B cell (primary cell): ENCODE measurements around the gene SMIM12. TPM values are rescaled to one million over a fixed set of nuclear protein-coding genes. Genes with fewer than 3 reads are reported as not detected.

Experiments used
- ATAC-seq: fragments of 200-7000 bp; cut with Tn5 transposase; one replicate; pipeline ENCODE4 v1.10.0; 2021; ENCODE audit warnings: low read depth, mild to moderate bottlenecking, moderate number of reproducible peaks, moderate library complexity
- CTCF ChIA-PET: fragments of 350-600 bp; sonication (Branson Sonifier 250); formaldehyde crosslinking; loops from one replicate; lab custom pipeline; 2021; ENCODE audit warnings: antibody characterized with exemption, inconsistent platforms; lab: Charles Lee
- POLR2A ChIA-PET: fragments of 350-600 bp; sonication (Branson Sonifier 250); formaldehyde crosslinking; loops from one replicate; lab custom pipeline; 2021; ENCODE audit warnings: antibody characterized with exemption; lab: Charles Lee
- DNase-seq: peaks from one replicate; pipeline ENCODE4 v3.0.0; 2013
- H2AFZ ChIP-seq: 2 replicates; pipeline ENCODE4 v1.6.1; 2012; ENCODE audit warnings: mild to moderate bottlenecking, low read depth, low read length; ENCODE audit not compliant: insufficient read depth, poor library complexity, severe bottlenecking
- H3K27ac ChIP-seq, 2 donors: 1 replicate in 1 of 2; 2 replicates in 1 of 2; pipeline ENCODE4 v1.5.1; 2012 to 2013; ENCODE audit warnings: low read length in 2 of 2, mild to moderate bottlenecking in 2 of 2, moderate library complexity in 1 of 2
- H3K27me3 ChIP-seq, 4 experiments: fragments of 200-600 bp in 1 of 4; sonication (generic) in 1 of 4; replicated peaks in 1 of 4; 1 replicate in 2 of 4; 2 replicates in 2 of 4; pipeline versions ENCODE4 v1.6.1 to v1.7.0; 2013 to 2016; ENCODE audit warnings: low read length in 3 of 4, mild to moderate bottlenecking in 2 of 4, mixed read lengths in 1 of 4, moderate library complexity in 1 of 4; ENCODE audit not compliant: insufficient read depth in 4 of 4, control insufficient read depth in 3 of 4; ENCODE audit errors: control extremely low read depth in 1 of 4
- H3K36me3 ChIP-seq, 2 experiments: replicated peaks in 1 of 2; 1 replicate in 1 of 2; 2 replicates in 1 of 2; pipeline versions ENCODE4 v1.6.1 to v1.7.1; 2013; ENCODE audit warnings: low read length in 1 of 2; ENCODE audit not compliant: insufficient read depth in 2 of 2, control insufficient read depth in 1 of 2; ENCODE audit errors: control extremely low read depth in 1 of 2, extremely low read depth in 1 of 2
- H3K4me1 ChIP-seq, 2 donors: fragments of 200-600 bp in 1 of 2; sonication (generic) in 1 of 2; 1 replicate in 1 of 2; 2 replicates in 1 of 2; pipeline versions ENCODE4 v1.5.1 to v1.6.1; 2013 to 2017; ENCODE audit warnings: low read length in 2 of 2; ENCODE audit not compliant: control insufficient read depth in 2 of 2, insufficient read depth in 2 of 2
- H3K4me2 ChIP-seq: replicated peaks from 2 replicates; pipeline ENCODE3; 2012; ENCODE audit warnings: mild to moderate bottlenecking, low read depth, low read length; ENCODE audit not compliant: poor library complexity, severe bottlenecking
- H3K4me3 ChIP-seq, 5 experiments: fragments of 200-600 bp in 1 of 5; sonication (generic) in 1 of 5; 1 replicate in 3 of 5; 2 replicates in 2 of 5; pipeline versions ENCODE4 v1.5.1 to v1.7.0; 2011 to 2016; ENCODE audit warnings: low read length in 4 of 5, mild to moderate bottlenecking in 4 of 5, low read depth in 2 of 5, control low read depth in 1 of 5, moderate library complexity in 1 of 5; ENCODE audit not compliant: insufficient read depth in 1 of 5; ENCODE audit errors: control extremely low read depth in 1 of 5, extremely low read depth in 1 of 5
- H3K79me2 ChIP-seq: fragments of 200-600 bp; sonication (generic); one replicate; pipeline ENCODE4 v1.6.0; 2016; ENCODE audit warnings: low read length; ENCODE audit not compliant: control insufficient read depth, insufficient read depth
- H3K9ac ChIP-seq: fragments of 200-600 bp; sonication (generic); 2 replicates; pipeline ENCODE4 v1.6.1; 2017; ENCODE audit warnings: mild to moderate bottlenecking, low read length, moderate library complexity
- H3K9me3 ChIP-seq, 3 donors: one replicate each; pipeline versions ENCODE4 v1.6.1 to v1.7.1; 2013; ENCODE audit warnings: low read length in 2 of 3; ENCODE audit not compliant: control insufficient read depth in 2 of 3, insufficient read depth in 1 of 3; ENCODE audit errors: control extremely low read depth in 1 of 3
- H4K20me1 ChIP-seq: 2 replicates; pipeline ENCODE4 v1.6.0; 2012; ENCODE audit warnings: mild to moderate bottlenecking, low read length; ENCODE audit not compliant: insufficient read depth, control insufficient read depth, poor library complexity, severe bottlenecking
- H3K27ac Mint-ChIP-seq: one replicate; pipeline ENCODE4 v1.8.0; 2021; ENCODE audit warnings: mixed read lengths
- H3K27me3 Mint-ChIP-seq: one replicate; pipeline ENCODE4 v1.8.0; 2021; ENCODE audit warnings: mixed read lengths
- H3K4me1 Mint-ChIP-seq: one replicate; pipeline ENCODE4 v1.8.0; 2021; ENCODE audit warnings: mixed read lengths
- H3K4me3 Mint-ChIP-seq: one replicate; pipeline ENCODE4 v1.8.0; 2021; ENCODE audit warnings: mixed read lengths
- H3K9me3 Mint-ChIP-seq: one replicate; pipeline ENCODE4 v1.8.0; 2022; ENCODE audit warnings: mixed read lengths; ENCODE audit not compliant: insufficient read depth
- CTCF ChIP-seq: fragments of 200-600 bp; IDR thresholded peaks from one replicate; pipeline ENCODE4 v1.8.0; 2022; ENCODE audit warnings: antibody characterized with exemption, mild to moderate bottlenecking
- EZH2 ChIP-seq: IDR thresholded peaks from 2 replicates; pipeline ENCODE4 v1.6.1; 2012; ENCODE audit warnings: borderline replicate concordance, low read depth, mild to moderate bottlenecking, moderate library complexity, low read length; ENCODE audit not compliant: insufficient read depth, poor library complexity, severe bottlenecking
- intact Hi-C: fragments of 100-400 bp; cut with micrococcal nuclease; formaldehyde crosslinking; loops from one replicate; pipeline ENCODE4 v1.10.0; 2022
- polyA plus RNA-seq: library from polyadenylated mRNA; depleted of rRNA; stranded (reverse); fragments of >200 nt; gene quantifications from 2 replicates; pipeline ENCODE4 v1.2.3, GENCODE V29; 2012
- total RNA-seq, 2 donors: library from RNA; stranded (reverse); fragments of 120-200 nt in 1 of 2; gene quantifications; 1 replicate in 1 of 2; 2 replicates in 1 of 2; pipeline versions ENCODE4 v1.2.3 to v1.2.4, GENCODE V29; 2013 to 2022

Gene SMIM12
- total and polyA plus RNA-seq, 2 donors (not counting 1 experiment from before 2014, with no cell fraction given): 26.2 to 33.1 TPM

- POLR2A ChIA-PET: no interaction called here
Measured at GRCh38 chr1:34863501-34863900, 4.0 kb upstream of the SMIM12 start.

More at GRCh38 chr1:34863501-34863900, 4.0 kb upstream of the SMIM12 start:
- H3K4me2 ChIP-seq: no peak overlapping the region
- H3K36me3 ChIP-seq: no peaks in the 10 kb centered on the region
- Mint-ChIP-seq H3K27ac (no peak overlapping the region), H3K4me1 (peaks cover 46% of the 10 kb centered on the region), H3K9me3 (no peaks in the 10 kb centered on the region), H3K4me3 (no peak overlapping the region), H3K27me3 (no peaks in the 10 kb centered on the region)
- H3K79me2 ChIP-seq: peaks cover 23% of the 10 kb centered on the region
- no peaks in the 10 kb centered on the region for H3K9me3 ChIP-seq
- H4K20me1 ChIP-seq: peaks cover 5% of the 10 kb centered on the region
- no peaks in the 10 kb centered on the region for H3K27me3 ChIP-seq
- no peak overlapping the region for H3K27ac ChIP-seq
- H2AFZ ChIP-seq: no peak overlapping the region
- CTCF ChIA-PET: no interaction called here
- TF ChIP-seq CTCF: no peak
- TF ChIP-seq EZH2: no peak
- H3K4me1 ChIP-seq: peaks cover 21 to 32% of the 10 kb centered on the region in 2 donors
- no peak overlapping the region for H3K4me3 ChIP-seq
- ATAC-seq (no peak), DNase-seq (no peak)
- intact Hi-C loops: no loop called here
- H3K9ac ChIP-seq: no peak overlapping the region
